Vagina (tissue), 2 donors: ENCODE data around the gene TBC1D22A.

ENCODE experiments used
- CTCF ChIP-seq, 3 experiments: fragments of 450-650 bp in 2 of 3; fragments of 200-600 bp in 1 of 3; sonication (generic) in 1 of 3; IDR thresholded peaks; one replicate each; pipeline ENCODE4 v1.5.1; 2017 to 2019; ENCODE audit warnings: antibody characterized with exemption in 3 of 3, mild to moderate bottlenecking in 2 of 3, moderate library complexity in 2 of 3
- POLR2A ChIP-seq, 2 donors: fragments of 450-650 bp; IDR thresholded peaks; one replicate each; pipeline ENCODE4 v1.6.1; 2017; ENCODE audit warnings: antibody characterized with exemption in 2 of 2, mild to moderate bottlenecking in 2 of 2, moderate library complexity in 2 of 2
- POLR2AphosphoS5 ChIP-seq, 2 donors: sonication (generic); formaldehyde crosslinking; IDR thresholded peaks; one replicate each; pipeline ENCODE4 v1.9.0; 2017; ENCODE audit warnings: antibody characterized with exemption in 2 of 2, mild to moderate bottlenecking in 2 of 2, low read depth in 1 of 2; ENCODE audit not compliant: insufficient read depth in 1 of 2

DNA sequence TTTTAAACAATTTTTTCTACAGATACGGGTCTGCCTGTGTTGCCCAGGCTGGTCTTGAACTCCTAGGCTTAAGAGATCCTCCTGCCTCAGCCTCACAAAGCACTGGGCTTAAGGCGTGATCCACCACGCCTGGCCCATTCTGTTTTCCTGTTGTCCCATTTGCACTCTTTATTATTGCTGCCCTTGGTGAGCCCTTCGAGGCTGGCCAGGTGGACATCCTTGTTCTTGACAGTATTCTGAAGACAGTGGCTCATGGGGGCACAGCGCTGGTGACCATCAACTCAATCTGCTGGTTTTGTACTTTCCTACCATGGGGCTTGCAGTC is 35.6 kb downstream of the TBC1D22A start:
- TF ChIP-seq CTCF (IDR thresholded peaks at IDR 0.05) (no peak), POLR2AphosphoS5 (IDR thresholded peaks at IDR 0.05; ENCODE audit: insufficient read depth in 1 of 2, low read depth in 1 of 2) (no peak), POLR2A (IDR thresholded peaks at IDR 0.05) (no peak)
